Heart left ventricle (tissue), 16 donors: ENCODE data around the gene PCAT7. TPM values are rescaled to one million over a fixed set of nuclear protein-coding genes. Genes with fewer than 3 reads are reported as not detected.
"Not testable (repeated sequence)": the region's sequence is repeated elsewhere in the genome, so short reads cannot be mapped to it uniquely, and the experiment has no call there.

ENCODE experiments used
- ATAC-seq, 4 donors: fragments of 200-7000 bp; cut with Tn5 transposase; one replicate each; pipeline ENCODE4 v1.9.1; 2020 to 2022; ENCODE audit warnings: moderate library complexity in 4 of 4, mild to moderate bottlenecking in 3 of 4, moderate number of reproducible peaks in 1 of 4
- DNase-seq, 5 donors: peaks; one replicate each; pipeline ENCODE4 v3.0.0-alpha.2; 2020
- H3K27ac ChIP-seq, 12 donors: fragments of 200-600 bp; sonication (generic) in 4 of 12; one replicate each; pipeline versions ENCODE4 v1.5.0 to v1.8.0; 2016 to 2022; ENCODE audit warnings: mild to moderate bottlenecking in 2 of 12
- H3K27me3 ChIP-seq, 9 donors: fragments of 200-600 bp; sonication (generic) in 2 of 9; one replicate each; pipeline versions ENCODE4 v1.5.1 to v1.8.0; 2016 to 2022; ENCODE audit warnings: mild to moderate bottlenecking in 3 of 9
- H3K36me3 ChIP-seq, 9 donors: fragments of 200-600 bp; sonication (generic) in 2 of 9; one replicate each; pipeline versions ENCODE4 v1.5.0 to v1.8.0; 2018 to 2022; ENCODE audit warnings: mild to moderate bottlenecking in 2 of 9
- H3K4me1 ChIP-seq, 12 donors: fragments of 200-600 bp; sonication (generic) in 4 of 12; one replicate each; pipeline versions ENCODE4 v1.5.0 to v1.8.0; 2016 to 2022; ENCODE audit warnings: mild to moderate bottlenecking in 3 of 12
- H3K4me3 ChIP-seq, 12 donors: fragments of 200-600 bp; sonication (generic) in 4 of 12; one replicate each; pipeline versions ENCODE4 v1.5.0 to v1.8.0; 2017 to 2022; ENCODE audit warnings: mild to moderate bottlenecking in 9 of 12, moderate library complexity in 4 of 12
- H3K9me3 ChIP-seq, 12 donors: fragments of 200-600 bp; sonication (generic) in 4 of 12; one replicate each; pipeline versions ENCODE4 v1.5.0 to v1.8.0; 2016 to 2022; ENCODE audit warnings: mild to moderate bottlenecking in 1 of 12
- POLR2A ChIP-seq, 2 donors: fragments of 450-650 bp; IDR thresholded peaks; one replicate each; pipeline ENCODE4 v1.6.1; 2017; ENCODE audit warnings: antibody characterized with exemption in 2 of 2, mild to moderate bottlenecking in 2 of 2, moderate library complexity in 2 of 2
- WGBS, 4 donors: extraction: QIAGEN DNeasy Blood & Tissue Kit in 2 of 4; methylation state at CpG; one replicate each; pipeline versions ENCODE4 v1.1.5 to v1.1.7; 2013 to 2018; 5-methylcytosine and 5-hydroxymethylcytosine counted together
- intact Hi-C, 10 donors: fragments of 100-400 bp; cut with DNase I; formaldehyde crosslinking; loops; one replicate each; pipeline versions ENCODE4 v1.11.1 to v1.14.2; 2022
- polyA plus RNA-seq, 2 donors: library from polyadenylated mRNA; stranded (reverse); fragments of 200-250 nt; gene quantifications; one replicate each; pipeline ENCODE4 v1.2.3, GENCODE V29; 2013
- total RNA-seq, 9 donors: library from RNA; depleted of rRNA in 2 of 9; stranded (reverse); fragments of >200 nt in 2 of 9; fragmentation: NEBNext Ultra II Directional in 3 of 9; extraction: Animal tissue kit (Norgen Biotek cat#: 25700) in 3 of 9; gene quantifications; one replicate each; pipeline versions ENCODE4 v1.1.0 to v1.2.4, GENCODE V29; 2016 to 2023
- TF ChIP-seq, protein P1 (sequence below), 12 donors: fragments of 200-600 bp; sonication (generic) in 4 of 12; IDR thresholded peaks; one replicate each; pipeline versions ENCODE4 v1.5.0 to v1.8.0; 2018 to 2022; ENCODE audit warnings: antibody characterized with exemption in 12 of 12, mild to moderate bottlenecking in 5 of 12
- donor health status: ischemic (EF 13 %, LVEDD 7.1; RV severe dilation, severe dysfunction).
- donor health status: healthy with polysubstance abuse.
- donor health status: DM: no; HTN: yes; CAD: no.
- donor health status: DM: no; HTN: no; CAD: no.
- donor health status: ischemic (EF 25% LVEDD 6.9; RV normal size, moderate dysfunction).
- donor health status: ischemic (EF 25% LVEDD 5.7; RV mildly dilated, moderate dysfunction).
- donor health status: healthy.
- donor health status: DM: yes; HTN: yes; CAD: no.
- donor health status: ischemic (EF 35%, LVEDD 5.7; RV mildly dilated, moderate dysfunction).
- donor health status: nonischemic (EF 11% LVEDD 7.7; RV severe dilation, severe dysfunction).
- donor health status: DM: yes; HTN: yes; CAD: no.
- donor health status: PGD.
- donor health status: ischemic (EF 29% LVEDD 5.4; RV normal size, mild dysfunction).
- donor health status: nonischemic (EF 23%, LVEDD 6.1; RV moderate dilation, normal function).

The PCAT7 gene
- total and polyA plus RNA-seq, 11 donors = not detected

DNA sequence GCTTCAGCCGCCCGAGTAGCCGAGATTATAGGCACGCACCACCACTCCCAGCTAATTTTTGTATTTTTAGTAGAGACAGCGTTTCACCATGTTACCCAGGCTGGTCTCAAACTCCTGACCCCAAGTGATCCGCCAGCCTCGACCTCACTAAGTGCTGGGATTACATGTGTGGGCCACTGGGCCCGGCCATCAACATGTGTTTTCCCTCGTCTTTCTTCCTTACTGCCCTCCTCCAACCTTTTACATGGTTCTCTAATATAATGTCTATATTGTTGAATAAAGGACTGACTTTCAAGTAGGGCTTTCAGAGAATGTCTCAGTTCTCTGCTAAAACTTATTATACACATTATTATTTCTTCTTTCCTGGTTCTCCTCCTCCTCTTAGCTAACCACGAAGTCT lies 21.3 kb upstream of the PCAT7 start:
- intact Hi-C loops = no loop called here
- WGBS, 4 donors = 84 to 91% (median 88%) methylated on average over 10 of the region's 10 CpGs
- no peak for DNase-seq

DNA sequence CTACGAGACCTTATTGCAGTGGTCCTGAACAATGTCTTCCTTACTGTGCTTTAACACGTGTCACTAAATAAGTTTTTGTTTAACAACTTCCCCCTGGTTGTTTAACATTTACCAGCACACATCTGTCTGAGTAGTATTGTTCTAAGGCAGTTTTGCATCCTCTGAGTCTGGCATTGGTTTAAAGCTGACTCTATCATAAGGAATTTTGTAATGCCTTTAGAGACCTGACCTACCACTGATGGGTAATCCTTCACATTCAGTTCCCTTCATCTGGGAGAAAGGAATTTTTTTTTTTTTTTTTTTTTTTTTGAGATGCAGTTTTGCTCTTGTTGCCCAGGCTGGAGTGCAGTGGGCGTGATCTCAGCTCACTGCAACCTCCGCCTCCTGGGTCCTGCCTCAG lies 20.0 kb upstream of the PCAT7 start:
- 81 to 90% (median 81%) methylated on average over 4 of the region's 4 CpGs for WGBS, 4 donors
- H3K4me1 ChIP-seq = no peaks in the 10 kb centered on the region
- no peaks in the 10 kb centered on the region for H3K36me3 ChIP-seq
- H3K27ac ChIP-seq = no peak overlapping the region
- H3K9me3 ChIP-seq = no peaks in the 10 kb centered on the region
- TF ChIP-seq, protein P1, sequence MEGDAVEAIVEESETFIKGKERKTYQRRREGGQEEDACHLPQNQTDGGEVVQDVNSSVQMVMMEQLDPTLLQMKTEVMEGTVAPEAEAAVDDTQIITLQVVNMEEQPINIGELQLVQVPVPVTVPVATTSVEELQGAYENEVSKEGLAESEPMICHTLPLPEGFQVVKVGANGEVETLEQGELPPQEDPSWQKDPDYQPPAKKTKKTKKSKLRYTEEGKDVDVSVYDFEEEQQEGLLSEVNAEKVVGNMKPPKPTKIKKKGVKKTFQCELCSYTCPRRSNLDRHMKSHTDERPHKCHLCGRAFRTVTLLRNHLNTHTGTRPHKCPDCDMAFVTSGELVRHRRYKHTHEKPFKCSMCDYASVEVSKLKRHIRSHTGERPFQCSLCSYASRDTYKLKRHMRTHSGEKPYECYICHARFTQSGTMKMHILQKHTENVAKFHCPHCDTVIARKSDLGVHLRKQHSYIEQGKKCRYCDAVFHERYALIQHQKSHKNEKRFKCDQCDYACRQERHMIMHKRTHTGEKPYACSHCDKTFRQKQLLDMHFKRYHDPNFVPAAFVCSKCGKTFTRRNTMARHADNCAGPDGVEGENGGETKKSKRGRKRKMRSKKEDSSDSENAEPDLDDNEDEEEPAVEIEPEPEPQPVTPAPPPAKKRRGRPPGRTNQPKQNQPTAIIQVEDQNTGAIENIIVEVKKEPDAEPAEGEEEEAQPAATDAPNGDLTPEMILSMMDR (IDR thresholded peaks at IDR 0.05) = no peak
- TF ChIP-seq POLR2A (IDR thresholded peaks at IDR 0.05) = no peak
- intact Hi-C loops = no loop called here
- H3K4me3 ChIP-seq = no peak overlapping the region
- DNase-seq = no peak
- peaks cover 0 to 3% (median 0%) of the 10 kb centered on the region in 9 donors for H3K27me3 ChIP-seq
- ATAC-seq = no peak

More for the DNA sequence above, 21.3 kb upstream of the PCAT7 start:
- Histone ChIP-seq H3K4me3 (no peak overlapping the region), H3K36me3 (no peaks in the 10 kb centered on the region), H3K9me3 (no peaks in the 10 kb centered on the region), H3K27ac (no peak overlapping the region), H3K27me3 (peaks cover 0 to 3% (median 0%) of the 10 kb centered on the region in 9 donors), H3K4me1 (no peaks in the 10 kb centered on the region)
- ATAC-seq = no peak
- TF ChIP-seq POLR2A (IDR thresholded peaks at IDR 0.05) = no peak
- TF ChIP-seq, protein P1 (IDR thresholded peaks at IDR 0.05) = no peak

DNA sequence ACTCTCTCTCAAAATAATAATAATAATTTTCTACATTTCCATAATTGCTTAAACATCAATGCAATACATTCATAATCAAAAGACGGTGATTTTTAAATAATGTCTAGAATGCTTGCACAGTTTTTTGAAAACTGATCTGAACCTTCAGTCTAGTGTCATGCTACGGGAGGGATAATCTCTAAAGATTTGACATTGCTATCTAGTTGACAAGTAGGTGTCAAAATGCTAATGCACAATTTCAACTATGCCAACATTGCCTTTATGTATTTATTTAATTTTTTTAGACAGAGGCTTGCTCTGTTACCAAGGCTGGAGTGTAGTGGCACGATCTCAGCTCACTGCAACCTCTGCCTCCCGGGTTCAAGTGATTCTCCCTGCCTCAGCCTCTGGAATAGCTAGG lies 16.0 kb upstream of the PCAT7 start:
- DNase-seq (no peak), ATAC-seq (no peak)
- no peaks in the 10 kb centered on the region for H3K9me3 ChIP-seq
- no peaks in the 10 kb centered on the region for H3K36me3 ChIP-seq
- no peak overlapping the region for H3K4me3 ChIP-seq
- H3K27me3 ChIP-seq = peaks cover 0 to 3% (median 0%) of the 10 kb centered on the region in 9 donors
- 77 to 90% (median 84%) methylated on average over 4 of the region's 4 CpGs for WGBS, 4 donors
- no peak overlapping the region for H3K27ac ChIP-seq
- TF ChIP-seq, protein P1 (IDR thresholded peaks at IDR 0.05) = no peak
- no peak for TF ChIP-seq POLR2A (IDR thresholded peaks at IDR 0.05)
- intact Hi-C loops = no loop called here
- no peaks in the 10 kb centered on the region for H3K4me1 ChIP-seq

DNA sequence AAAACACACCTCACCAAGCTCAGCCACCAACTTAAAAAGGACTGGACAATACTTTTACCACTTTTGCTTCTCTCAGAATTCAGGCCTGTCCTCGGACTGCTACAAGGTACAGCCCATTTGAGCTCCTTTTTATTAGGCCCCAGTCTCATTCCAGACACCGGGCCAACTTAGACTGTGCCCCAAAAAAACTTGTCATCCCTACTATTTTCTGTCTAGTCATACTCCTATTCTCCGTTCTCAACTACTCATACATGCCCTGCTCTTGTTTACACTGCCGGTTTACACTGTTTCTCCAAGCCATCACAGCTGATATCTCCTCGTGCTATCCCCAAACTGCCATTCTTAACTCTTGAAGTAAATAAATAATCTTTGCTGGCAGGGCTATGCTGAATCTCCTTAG lies 10.5 kb upstream of the PCAT7 start:
- H3K4me3 ChIP-seq, DNase-seq, ATAC-seq, H3K27me3 ChIP-seq, H3K27ac ChIP-seq, H3K4me1 ChIP-seq, H3K9me3 ChIP-seq, intact Hi-C loops, H3K36me3 ChIP-seq: not testable (repeated sequence)
- WGBS, 4 donors = 77 to 95% (median 87%) methylated on average over 2 to 5 of the region's 5 CpGs

DNA sequence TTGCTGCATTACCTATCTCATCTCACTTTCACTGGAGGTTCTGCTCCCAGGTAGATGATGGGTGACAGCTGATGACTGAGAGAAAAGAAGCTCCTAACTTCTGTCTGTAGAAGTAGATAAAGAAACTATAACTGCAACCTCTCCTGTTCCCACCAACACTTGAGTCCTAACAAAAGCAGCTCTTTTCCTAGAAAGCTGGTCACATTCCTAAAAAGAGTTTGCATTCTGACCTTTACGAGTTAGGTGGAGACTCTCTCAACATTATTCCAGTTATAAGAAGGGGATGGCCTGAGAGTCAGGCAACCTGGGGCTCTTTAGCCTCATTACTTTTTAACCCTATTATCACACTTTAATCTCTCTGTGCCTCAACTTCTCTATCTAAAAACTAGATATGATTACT lies 8.9 kb upstream of the PCAT7 start:
- Histone ChIP-seq H3K9me3 (no peaks in the 10 kb centered on the region), H3K27ac (no peak overlapping the region), H3K36me3 (no peaks in the 10 kb centered on the region), H3K4me3 (no peak overlapping the region), H3K27me3 (peaks cover 0 to 8% (median 0%) of the 10 kb centered on the region in 9 donors), H3K4me1 (no peaks in the 10 kb centered on the region)
- DNase-seq = no peak
- no peak for ATAC-seq
- TF ChIP-seq POLR2A (IDR thresholded peaks at IDR 0.05) = no peak
- TF ChIP-seq, protein P1 (IDR thresholded peaks at IDR 0.05) = no peak
- 32 to 63% (median 55%) methylated on average over 1 of the region's 1 CpG for whole genome bisulfite sequencing, 4 donors
- intact Hi-C loops = no loop called here
